Prostate gland (tissue), 2 donors: Measurements from ENCODE around the gene ZMIZ1.

Experiments used
- POLR2A ChIP-seq: fragments of 450-650 bp; IDR thresholded peaks from one replicate; pipeline ENCODE4 v1.6.1; 2016; ENCODE audit warnings: antibody characterized with exemption, mild to moderate bottlenecking
- POLR2AphosphoS5 ChIP-seq: sonication (generic); formaldehyde crosslinking; IDR thresholded peaks from one replicate; pipeline ENCODE4 v1.6.1; 2017; ENCODE audit warnings: antibody characterized with exemption
- TF ChIP-seq, protein P1 (sequence below), 4 experiments: fragments of 200-600 bp in 2 of 4; fragments of 450-650 bp in 2 of 4; sonication (generic) in 2 of 4; IDR thresholded peaks; 1 replicate in 3 of 4; 2 replicates in 1 of 4; pipeline ENCODE4 v1.5.1; 2016 to 2019; ENCODE audit warnings: antibody characterized with exemption in 4 of 4, mild to moderate bottlenecking in 2 of 4, moderate library complexity in 2 of 4

DNA sequence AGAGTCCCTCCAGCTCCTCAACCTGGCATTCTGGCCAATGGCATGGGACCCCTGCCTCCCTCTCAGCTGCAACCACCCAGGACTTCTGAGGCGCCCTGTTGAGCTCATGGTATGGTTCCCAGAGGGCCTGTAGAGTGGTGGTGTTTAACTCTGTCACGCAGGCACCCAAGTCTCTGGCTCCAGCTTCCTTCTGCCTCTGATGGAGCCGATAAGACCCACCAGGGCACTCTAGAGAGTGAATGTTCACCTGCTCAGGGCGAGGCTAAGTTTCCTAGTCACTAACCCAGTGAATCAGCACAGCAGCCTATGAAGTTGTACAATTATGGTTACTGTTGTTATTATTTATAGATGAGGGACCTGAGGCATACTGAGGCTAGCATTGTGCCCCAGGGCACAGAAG lies 120.4 kb downstream of the ZMIZ1 start:
- TF ChIP-seq POLR2A = no peak
- TF ChIP-seq, protein P1, sequence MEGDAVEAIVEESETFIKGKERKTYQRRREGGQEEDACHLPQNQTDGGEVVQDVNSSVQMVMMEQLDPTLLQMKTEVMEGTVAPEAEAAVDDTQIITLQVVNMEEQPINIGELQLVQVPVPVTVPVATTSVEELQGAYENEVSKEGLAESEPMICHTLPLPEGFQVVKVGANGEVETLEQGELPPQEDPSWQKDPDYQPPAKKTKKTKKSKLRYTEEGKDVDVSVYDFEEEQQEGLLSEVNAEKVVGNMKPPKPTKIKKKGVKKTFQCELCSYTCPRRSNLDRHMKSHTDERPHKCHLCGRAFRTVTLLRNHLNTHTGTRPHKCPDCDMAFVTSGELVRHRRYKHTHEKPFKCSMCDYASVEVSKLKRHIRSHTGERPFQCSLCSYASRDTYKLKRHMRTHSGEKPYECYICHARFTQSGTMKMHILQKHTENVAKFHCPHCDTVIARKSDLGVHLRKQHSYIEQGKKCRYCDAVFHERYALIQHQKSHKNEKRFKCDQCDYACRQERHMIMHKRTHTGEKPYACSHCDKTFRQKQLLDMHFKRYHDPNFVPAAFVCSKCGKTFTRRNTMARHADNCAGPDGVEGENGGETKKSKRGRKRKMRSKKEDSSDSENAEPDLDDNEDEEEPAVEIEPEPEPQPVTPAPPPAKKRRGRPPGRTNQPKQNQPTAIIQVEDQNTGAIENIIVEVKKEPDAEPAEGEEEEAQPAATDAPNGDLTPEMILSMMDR (IDR thresholded peaks at IDR 0.05) = no peak
- TF ChIP-seq POLR2AphosphoS5 = no peak
